Measurements from ENCODE around the gene CNN1.
"Not testable (repeated sequence)": the region's sequence is repeated elsewhere in the genome, so short reads cannot be mapped to it uniquely, and the experiment has no call there.

DNA sequence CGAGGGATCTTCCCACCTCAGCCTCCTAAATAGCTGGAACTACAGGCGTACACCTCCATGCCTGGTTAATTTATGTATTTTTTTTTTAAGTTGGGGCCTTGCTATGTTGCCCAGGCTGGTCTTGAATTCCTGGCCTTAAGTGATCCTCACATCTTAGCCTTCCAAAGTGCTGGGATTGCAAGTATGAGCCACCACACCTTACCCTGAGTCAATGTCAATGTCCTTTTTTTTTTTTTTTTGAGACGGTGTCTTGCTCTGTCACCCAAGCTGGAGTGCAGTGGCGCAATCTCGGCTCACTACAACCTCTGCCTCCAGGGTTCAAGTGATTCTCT is 27.0 kb downstream of the CNN1 start:
- TF ChIP-seq EZH2 (IDR thresholded peaks at IDR 0.05); POLR2AphosphoS5 (IDR thresholded peaks at IDR 0.05; ENCODE audit: borderline replicate concordance, low read depth, low read length); FOXP2 (optimal IDR thresholded peaks at IDR 0.05; ENCODE audit: control extremely low read depth, extremely low read length, insufficient read depth): not testable (repeated sequence)
